ENCODE data around the gene UBA7.

Gene UBA7

GRCh38 chr3:49769286-49769915 lies 44.4 kb downstream of the UBA7 start:
- TF ChIP-seq EP300 (IDR thresholded peaks at IDR 0.05; ENCODE audit: borderline replicate concordance) (no peak), CEBPB (IDR thresholded peaks at IDR 0.05) (no peak), TEAD4 (IDR thresholded peaks at IDR 0.05) (no peak), TAF1 (IDR thresholded peaks at IDR 0.05; ENCODE audit: low read depth) (no peak), TCF12 (IDR thresholded peaks at IDR 0.05; ENCODE audit: low read depth) (no peak), RAD21 (IDR thresholded peaks at IDR 0.05; ENCODE audit: low read depth) (no peak), FOXM1 (IDR thresholded peaks at IDR 0.05; ENCODE audit: borderline replicate concordance, low read depth) (no peak), CREB1 (IDR thresholded peaks at IDR 0.05; ENCODE audit: low read depth) (no peak), YY1 (IDR thresholded peaks at IDR 0.05; ENCODE audit: low read depth) (no peak)

GRCh38 chr3:49763981-49764380 lies 49.8 kb downstream of the UBA7 start:
- TF ChIP-seq USF1 (IDR thresholded peaks at IDR 0.05): no peak
- no peak for TF ChIP-seq NFIC (IDR thresholded peaks at IDR 0.05)
- no peak for TF ChIP-seq EGR1 (IDR thresholded peaks at IDR 0.05)
- TF ChIP-seq TCF12 (IDR thresholded peaks at IDR 0.05; ENCODE audit: low read depth): no peak
- no peak for TF ChIP-seq CREB1 (IDR thresholded peaks at IDR 0.05; ENCODE audit: low read depth)
- no peak for TF ChIP-seq ZBTB7A (IDR thresholded peaks at IDR 0.05; ENCODE audit: low read depth)
- no peak for TF ChIP-seq TEAD4 (IDR thresholded peaks at IDR 0.05)
- TF ChIP-seq TAF1 (IDR thresholded peaks at IDR 0.05; ENCODE audit: low read depth): no peak
- TF ChIP-seq YY1 (IDR thresholded peaks at IDR 0.05; ENCODE audit: low read depth): no peak
- no peak for TF ChIP-seq FOXM1 (IDR thresholded peaks at IDR 0.05; ENCODE audit: borderline replicate concordance, low read depth)
- no peak for TF ChIP-seq MAX (IDR thresholded peaks at IDR 0.05)
- TF ChIP-seq CEBPB (IDR thresholded peaks at IDR 0.05): no peak
- TF ChIP-seq RAD21 (IDR thresholded peaks at IDR 0.05; ENCODE audit: low read depth): no peak

- TF ChIP-seq ZBTB7A (IDR thresholded peaks at IDR 0.05; ENCODE audit: low read depth): no peak
- TF ChIP-seq EP300 (IDR thresholded peaks at IDR 0.05; ENCODE audit: borderline replicate concordance): no peak
- no peak for TF ChIP-seq YY1 (IDR thresholded peaks at IDR 0.05; ENCODE audit: low read depth)
- no peak for TF ChIP-seq TAF1 (IDR thresholded peaks at IDR 0.05; ENCODE audit: low read depth)
- TF ChIP-seq REST (IDR thresholded peaks at IDR 0.05; ENCODE audit: low read depth): no peak
- no peak for TF ChIP-seq TCF12 (IDR thresholded peaks at IDR 0.05; ENCODE audit: low read depth)
These were observed 52.1 kb downstream of the UBA7 start for GRCh38 chr3:49761661-49762060.

GRCh38 chr3:49759226-49759625 lies 54.5 kb downstream of the UBA7 start:
- TF ChIP-seq TAF1 (IDR thresholded peaks at IDR 0.05; ENCODE audit: low read depth) (no peak), EP300 (IDR thresholded peaks at IDR 0.05; ENCODE audit: borderline replicate concordance) (no peak), RAD21 (IDR thresholded peaks at IDR 0.05; ENCODE audit: low read depth) (no peak), USF1 (IDR thresholded peaks at IDR 0.05) (no peak), YY1 (IDR thresholded peaks at IDR 0.05; ENCODE audit: low read depth) (no peak), FOXM1 (IDR thresholded peaks at IDR 0.05; ENCODE audit: borderline replicate concordance, low read depth) (no peak), EGR1 (IDR thresholded peaks at IDR 0.05) (no peak), TEAD4 (IDR thresholded peaks at IDR 0.05) (no peak), TCF12 (IDR thresholded peaks at IDR 0.05; ENCODE audit: low read depth) (no peak), CREB1 (IDR thresholded peaks at IDR 0.05; ENCODE audit: low read depth) (no peak), ZBTB7A (IDR thresholded peaks at IDR 0.05; ENCODE audit: low read depth) (no peak), MAX (IDR thresholded peaks at IDR 0.05) (no peak), CEBPB (IDR thresholded peaks at IDR 0.05) (no peak)

GRCh38 chr3:49757197-49757596 lies 56.6 kb downstream of the UBA7 start:
- TF ChIP-seq TCF12 (IDR thresholded peaks at IDR 0.05; ENCODE audit: low read depth) (no peak), RAD21 (IDR thresholded peaks at IDR 0.05; ENCODE audit: low read depth) (no peak), EP300 (IDR thresholded peaks at IDR 0.05; ENCODE audit: borderline replicate concordance) (no peak), FOXM1 (IDR thresholded peaks at IDR 0.05; ENCODE audit: borderline replicate concordance, low read depth) (no peak), CEBPB (IDR thresholded peaks at IDR 0.05) (no peak), MAX (IDR thresholded peaks at IDR 0.05) (no peak), ZBTB7A (IDR thresholded peaks at IDR 0.05; ENCODE audit: low read depth) (no peak), USF1 (IDR thresholded peaks at IDR 0.05) (no peak), YY1 (IDR thresholded peaks at IDR 0.05; ENCODE audit: low read depth) (no peak), CREB1 (IDR thresholded peaks at IDR 0.05; ENCODE audit: low read depth) (no peak), TAF1 (IDR thresholded peaks at IDR 0.05; ENCODE audit: low read depth) (no peak), EGR1 (IDR thresholded peaks at IDR 0.05) (no peak), TEAD4 (IDR thresholded peaks at IDR 0.05) (no peak), REST (IDR thresholded peaks at IDR 0.05; ENCODE audit: low read depth) (no peak), NFIC (IDR thresholded peaks at IDR 0.05) (no peak)

All from Ishikawa (cell line).